HEK293 (cell line): ENCODE data around the gene GON7.
"Not testable (repeated sequence)": the region's sequence is repeated elsewhere in the genome, so short reads cannot be mapped to it uniquely, and the experiment has no call there.

Source experiments
- CTCF ChIA-PET: fragments of 350-600 bp; formaldehyde crosslinking; extraction: SDS; loops from one replicate; lab custom pipeline; 2021; ENCODE audit warnings: antibody characterized with exemption; lab: Yijun Ruan, JAX
- POLR2A ChIA-PET: fragments of 300-600 bp; formaldehyde crosslinking; extraction: SDS; loops from one replicate; lab custom pipeline; 2020; ENCODE audit warnings: antibody characterized with exemption, inconsistent platforms; lab: Yijun Ruan, JAX
- H3K27ac ChIP-seq: fragments of 200-500 bp; sonication (Bioruptor generic); 2 replicates; pipeline ENCODE4 v1.5.1; 2014; ENCODE audit warnings: low read depth, low read length, control low read depth, inconsistent platforms; ENCODE audit errors: extremely low read depth
- H3K36me3 ChIP-seq, 2 experiments: fragments of 200-500 bp in 1 of 2; sonication (Bioruptor generic) in 1 of 2; 1 replicate in 1 of 2; 2 replicates in 1 of 2; pipeline ENCODE4 v1.5.1; 2014 to 2017; ENCODE audit warnings: inconsistent platforms in 2 of 2, low read length in 2 of 2; ENCODE audit not compliant: control insufficient read depth in 2 of 2, insufficient read depth in 1 of 2
- H3K4me1 ChIP-seq: fragments of 200-500 bp; sonication (Bioruptor generic); 2 replicates; pipeline ENCODE4 v1.5.1; 2014; ENCODE audit warnings: mild to moderate bottlenecking, low read length, inconsistent platforms; ENCODE audit not compliant: control insufficient read depth, insufficient read depth
- H3K4me3 ChIP-seq: 2 replicates; pipeline ENCODE4 v1.5.1; 2011; ENCODE audit warnings: low read depth, mild to moderate bottlenecking, control low read depth, low read length, moderate library complexity
- H3K9me3 ChIP-seq: fragments of 200-500 bp; sonication (Bioruptor generic); 2 replicates; pipeline ENCODE4 v1.5.1; 2014; ENCODE audit warnings: low read depth, low read length, inconsistent platforms; ENCODE audit not compliant: control insufficient read depth, insufficient read depth
- EGR2 ChIP-seq: fragments of 450-650 bp; formaldehyde crosslinking; IDR thresholded peaks from 2 replicates; pipeline ENCODE4 v1.5.1; 2016; ENCODE audit warnings: low read depth, missing biosample characterization, missing genetic modification characterization
- ZFHX2 ChIP-seq: fragments of 450-650 bp; formaldehyde crosslinking; conservative IDR thresholded peaks from 2 replicates; pipeline ENCODE4 v1.5.1; 2016; ENCODE audit warnings: missing biosample characterization, missing genetic modification characterization
- ZFP37 ChIP-seq: fragments of 450-650 bp; formaldehyde crosslinking; IDR thresholded peaks from 2 replicates; pipeline ENCODE4 v1.5.1; 2016; ENCODE audit warnings: missing biosample characterization, missing genetic modification characterization
- ZNF132 ChIP-seq: fragments of 450-650 bp; formaldehyde crosslinking; IDR thresholded peaks from 2 replicates; pipeline ENCODE4 v1.5.1; 2017; ENCODE audit warnings: missing biosample characterization, missing genetic modification characterization, borderline replicate concordance
- ZNF211 ChIP-seq: fragments of 450-650 bp; formaldehyde crosslinking; IDR thresholded peaks from 2 replicates; pipeline ENCODE4 v1.5.1; 2016; ENCODE audit warnings: low read depth, missing biosample characterization, missing genetic modification characterization
- ZNF394 ChIP-seq: fragments of 450-650 bp; formaldehyde crosslinking; IDR thresholded peaks from 2 replicates; pipeline ENCODE4 v1.5.1; 2016; ENCODE audit warnings: missing biosample characterization, missing genetic modification characterization, mild to moderate bottlenecking, moderate library complexity, borderline replicate concordance
- ZNF518A ChIP-seq: fragments of 450-650 bp; formaldehyde crosslinking; conservative IDR thresholded peaks from 2 replicates; pipeline ENCODE4 v1.5.1; 2016; ENCODE audit warnings: low read depth, missing biosample characterization, missing genetic modification characterization
- ZSCAN4 ChIP-seq: fragments of 450-650 bp; formaldehyde crosslinking; IDR thresholded peaks from 2 replicates; pipeline ENCODE4 v1.5.1; 2017; ENCODE audit warnings: missing biosample characterization, missing genetic modification characterization

Gene GON7

DNA sequence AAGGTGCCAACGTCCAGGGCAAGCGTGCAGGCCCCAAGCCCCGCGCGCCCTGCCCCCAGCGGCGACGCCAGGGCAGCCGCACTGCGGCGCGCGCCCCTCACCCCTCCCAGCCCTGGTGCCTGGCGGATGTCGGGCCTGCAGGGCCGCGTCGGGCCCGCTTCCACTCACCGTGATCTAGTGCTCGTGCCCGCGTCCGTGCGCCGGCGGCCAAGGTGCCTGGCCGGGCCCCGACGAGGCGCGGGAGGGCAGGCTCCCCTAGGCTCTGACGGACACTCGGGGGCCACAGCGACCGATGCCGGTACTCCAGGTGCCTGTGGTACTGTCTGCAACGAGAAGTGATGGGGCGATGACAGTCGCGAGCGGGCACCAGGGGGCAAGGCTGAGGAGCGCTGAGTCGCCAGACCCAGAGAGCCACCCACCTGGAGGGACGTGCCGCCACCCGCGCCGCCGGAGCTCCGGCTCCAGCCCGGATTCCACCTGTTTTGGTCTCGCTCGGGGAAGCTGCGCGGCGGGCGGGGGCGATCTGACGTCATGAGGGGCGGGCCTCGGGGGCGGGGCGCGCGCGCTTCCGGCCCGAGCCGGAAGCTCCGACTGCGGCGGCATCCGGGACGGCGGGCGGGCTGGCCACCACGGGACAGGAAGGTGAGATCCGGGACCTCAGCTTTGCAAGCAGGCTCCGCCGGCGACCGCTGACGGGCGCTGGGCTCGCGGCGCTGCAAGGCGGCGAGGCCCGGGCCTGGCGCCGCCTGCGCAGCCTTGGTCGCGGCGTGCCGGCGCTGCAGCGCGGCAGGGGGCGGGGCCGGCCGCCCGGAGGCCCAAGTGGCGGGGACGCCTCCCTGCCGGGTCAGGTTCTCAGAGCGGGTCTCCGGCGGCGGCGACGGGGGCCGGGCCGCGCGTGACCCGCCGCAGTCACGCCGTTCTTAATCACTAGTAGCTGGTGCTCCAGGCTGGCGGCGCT is 22.2 kb downstream of the GON7 start, which contains the start of the genes LYSET and MOAP1 (continued):
- TF ChIP-seq ZSCAN4 (tag by site-specific recombination): no peak
- no peak for TF ChIP-seq ZNF518A (tag by site-specific recombination)
- TF ChIP-seq, all 188 proteins: peak for 59

- no peak for TF ChIP-seq ZNF211 (tag by site-specific recombination)
- no peak for TF ChIP-seq ZFHX2 (tag by site-specific recombination)
- TF ChIP-seq ZFP37: no peak
- H3K4me3 ChIP-seq: peak overlapping the region; percentile 91
- peaks cover 15 to 42% of the 10 kb centered on the region in 2 experiments for H3K36me3 ChIP-seq
- POLR2A ChIA-PET: interaction anchor here (1.8 to 4.7 kb wide), 2 partner anchors 9 to 22 kb away, joined by 7 to 44 read pairs; partner anchors contain the start of genes GON7 and UBR7
- H3K9me3 ChIP-seq: no peaks in the 10 kb centered on the region
- CTCF ChIA-PET: interaction anchor here (0.5 to 2.5 kb wide), 5 partner anchors 9 to 232 kb away, joined by 3 to 12 read pairs (median 4); no protein-coding TSS in a partner anchor
- peak overlapping the region; percentile 97; the same call in 1 of the 2 replicates for H3K27ac ChIP-seq
- H3K4me1 ChIP-seq: peaks cover 6% of the 10 kb centered on the region; the same call in 1 of the 2 replicates
Observed at GRCh38 chr14:93183596-93184317, 23.1 kb downstream of the GON7 start.

DNA sequence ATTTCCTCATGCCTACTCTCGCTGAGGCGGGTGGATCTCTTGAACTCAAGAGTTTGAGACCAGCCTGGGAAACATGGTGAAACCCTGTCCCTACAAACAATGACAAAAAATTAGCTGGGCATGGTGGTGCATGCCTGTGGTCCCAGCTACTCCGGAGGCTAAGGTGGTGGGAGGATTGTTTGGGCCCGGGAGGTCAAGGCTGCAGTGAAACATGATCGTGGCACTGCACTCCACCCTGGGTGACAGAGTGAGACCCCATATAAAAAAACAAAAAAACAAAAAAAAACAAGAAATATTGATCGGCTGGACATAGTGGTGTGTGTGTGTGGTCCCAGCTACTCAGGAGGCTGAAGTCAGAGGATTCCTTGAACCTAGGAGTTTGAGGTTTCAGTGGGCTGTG is 31.4 kb downstream of the GON7 start:
- Histone ChIP-seq H3K4me1 (peaks cover 3% of the 10 kb centered on the region), H3K27ac (no peak overlapping the region), H3K9me3 (no peaks in the 10 kb centered on the region), H3K36me3 (no peaks in the 10 kb centered on the region), H3K4me3 (no peak overlapping the region)
- TF ChIP-seq ZNF132: no peak
- peak; percentile 29; the same call in 1 of the 2 replicates for TF ChIP-seq EGR2 (tag by site-specific recombination)
- peak; percentile 74 for TF ChIP-seq ZNF394 (tag by site-specific recombination)
- TF ChIP-seq ZFHX2 (tag by site-specific recombination): 0 out of 2 replicates have a peak, but pooled peaks have one; percentile 16
- ChIA-PET CTCF (interaction anchor here (0.7 to 1.7 kb wide), 2 partner anchors 62 to 719 kb away, joined by 3 to 9 read pairs; no protein-coding TSS in a partner anchor), POLR2A (no interaction called here)

DNA sequence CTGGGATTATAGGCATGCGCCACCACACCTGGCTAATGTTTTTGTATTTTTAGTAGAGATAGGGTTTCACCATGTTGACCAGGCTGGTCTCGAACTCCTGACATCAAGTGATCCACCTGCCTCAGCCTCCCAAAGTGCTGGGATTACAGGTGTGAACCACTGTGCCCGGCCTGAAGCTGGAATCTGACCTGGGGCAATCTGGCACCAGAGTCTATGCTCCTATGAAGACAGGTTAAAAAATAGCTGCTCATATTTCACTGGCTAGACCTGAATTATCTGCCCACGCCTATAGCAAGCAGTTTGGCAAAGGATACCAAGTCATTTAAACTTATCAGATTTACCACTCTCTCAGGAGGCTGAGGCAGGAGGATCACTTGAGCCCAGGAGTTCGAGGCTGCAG is 32.1 kb downstream of the GON7 start:
- not testable (repeated sequence) for H3K4me3 ChIP-seq, H3K9me3 ChIP-seq, H3K27ac ChIP-seq, H3K36me3 ChIP-seq, H3K4me1 ChIP-seq
- 0 out of 2 replicates have a peak, but pooled peaks have one; percentile 12 for TF ChIP-seq EGR2 (tag by site-specific recombination)
- POLR2A ChIA-PET: interaction anchor here (0.9 kb wide), 1 partner anchor 61 kb away, joined by 3 read pairs; no protein-coding TSS in a partner anchor
- CTCF ChIA-PET: interaction anchor here (0.6 to 1.7 kb wide), 4 partner anchors 9 to 180 kb away, joined by 3 to 9 read pairs (median 3); no protein-coding TSS in a partner anchor
